IMR-90 (cell line): ENCODE measurements around the gene ARPC1A.

ENCODE experiments used
- CEBPB ChIP-seq: IDR thresholded peaks from 2 replicates; pipeline ENCODE4 v1.6.1; 2012; ENCODE audit warnings: low read depth, low read length, improper control_type of control experiment
- CTCF ChIP-seq: conservative IDR thresholded peaks from 2 replicates; pipeline ENCODE4 v1.5.1; 2012; ENCODE audit warnings: mild to moderate bottlenecking, low read depth, low read length, improper control_type of control experiment
- ELK1 ChIP-seq: fragments of 150-350 bp; IDR thresholded peaks from 2 replicates; pipeline ENCODE4 v1.6.1; 2016; ENCODE audit warnings: low read depth, mild to moderate bottlenecking, low read length, moderate library complexity, borderline replicate concordance
- FOS ChIP-seq: fragments of 150-350 bp; IDR thresholded peaks from 2 replicates; pipeline ENCODE4 v1.6.1; 2016; ENCODE audit warnings: low read depth, low read length
- MAFK ChIP-seq: IDR thresholded peaks from 2 replicates; pipeline ENCODE4 v1.6.1; 2012; ENCODE audit warnings: low read depth, low read length, improper control_type of control experiment
- MXI1 ChIP-seq: IDR thresholded peaks from 2 replicates; pipeline ENCODE4 v1.6.1; 2012; ENCODE audit warnings: low read depth, mild to moderate bottlenecking, low read length, moderate library complexity, borderline replicate concordance
- POLR2A ChIP-seq: IDR thresholded peaks from 2 replicates; pipeline ENCODE4 v1.6.1; 2012; ENCODE audit warnings: mild to moderate bottlenecking, low read depth, low read length
- RAD21 ChIP-seq: IDR thresholded peaks from 2 replicates; pipeline ENCODE4 v1.6.1; 2012; ENCODE audit warnings: low read length, improper control_type of control experiment
- RFX5 ChIP-seq: IDR thresholded peaks from 2 replicates; pipeline ENCODE4 v1.8.0; 2012; ENCODE audit warnings: low read depth, mild to moderate bottlenecking, low read length, moderate library complexity
- SMC3 ChIP-seq: fragments of 150-350 bp; IDR thresholded peaks from 2 replicates; pipeline ENCODE4 v1.6.1; 2016; ENCODE audit warnings: low read depth, mild to moderate bottlenecking, antibody characterized with exemption, low read length, moderate library complexity
- USF2 ChIP-seq: fragments of 150-350 bp; IDR thresholded peaks from 2 replicates; pipeline ENCODE4 v1.6.1; 2017; ENCODE audit warnings: mild to moderate bottlenecking, antibody characterized with exemption, low read length, low read depth

- no peak for TF ChIP-seq POLR2A
- TF ChIP-seq FOS = no peak
- no peak for TF ChIP-seq CTCF
- no peak for TF ChIP-seq SMC3
- TF ChIP-seq CEBPB = no peak
- no peak for TF ChIP-seq ELK1
- TF ChIP-seq MAFK = peak; percentile 10; the same call in 1 of the 2 replicates
- TF ChIP-seq MXI1 = no peak
- TF ChIP-seq RAD21 = no peak
- no peak for TF ChIP-seq USF2
- no peak for TF ChIP-seq RFX5
Observed at GRCh38 chr7:99355098-99355497, 29.4 kb downstream of the ARPC1A start.
